HL-60 (cell line): ENCODE measurements around the gene APBB2.
"Not testable (repeated sequence)": the region's sequence is repeated elsewhere in the genome, so short reads cannot be mapped to it uniquely, and the experiment has no call there.

Source experiments
- DNase-seq, 2 experiments: peaks; one replicate each; pipeline ENCODE4 v3.0.0-alpha.2; 2010 to 2020; ENCODE audit warnings: low read depth in 1 of 2, low spot score in 1 of 2
- H3K27ac ChIP-seq: fragments of 250-450 bp; sonication (Bioruptor Pico); replicated peaks from 2 replicates; pipeline ENCODE4 v1.5.1; 2020; ENCODE audit warnings: mild to moderate bottlenecking, moderate library complexity
- H3K27me3 ChIP-seq: fragments of 250-450 bp; sonication (Bioruptor Pico); 2 replicates; pipeline ENCODE4 v1.5.1; 2021; ENCODE audit warnings: mild to moderate bottlenecking, moderate library complexity; ENCODE audit not compliant: insufficient read depth, poor library complexity, severe bottlenecking
- H3K4me3 ChIP-seq: replicated peaks from 2 replicates; pipeline ENCODE4 v1.5.1; 2011; ENCODE audit warnings: mild to moderate bottlenecking, control low read depth, low read length; ENCODE audit not compliant: insufficient read depth
- CTCF ChIP-seq: IDR thresholded peaks from one replicate; pipeline ENCODE4 v1.5.1; 2011; ENCODE audit warnings: low read length, control low read depth, inconsistent platforms; ENCODE audit not compliant: insufficient read depth
- GABPA ChIP-seq: IDR thresholded peaks from 2 replicates; pipeline ENCODE4 v1.6.1; 2012; ENCODE audit warnings: low read depth
- POLR2AphosphoS5 ChIP-seq: IDR thresholded peaks from 2 replicates; pipeline ENCODE4 v1.6.1; 2012; ENCODE audit warnings: low read depth
- REST ChIP-seq: IDR thresholded peaks from 2 replicates; pipeline ENCODE4 v1.6.1; 2012; ENCODE audit warnings: low read depth; ENCODE audit not compliant: insufficient replicate concordance
- SPI1 ChIP-seq: IDR thresholded peaks from 2 replicates; pipeline ENCODE4 v1.6.1; 2012; ENCODE audit warnings: low read depth, mild to moderate bottlenecking, borderline replicate concordance

APBB2 gene

GRCh38 chr4:41064953-41065352, 149.4 kb downstream of the APBB2 start:
- DNase-seq, result no peak
- Histone ChIP-seq H3K27ac (no peak overlapping the region), H3K4me3 (no peak overlapping the region), H3K27me3 (no peaks in the 10 kb centered on the region)
- no peak for TF ChIP-seq GABPA
- no peak for TF ChIP-seq REST
- TF ChIP-seq SPI1, result no peak
- TF ChIP-seq POLR2AphosphoS5, result no peak
- no peak for TF ChIP-seq CTCF

- H3K4me3 ChIP-seq, result no peak overlapping the region
- H3K27me3 ChIP-seq, result no peaks in the 10 kb centered on the region
- TF ChIP-seq SPI1 (no peak), REST (no peak), GABPA (no peak), POLR2AphosphoS5 (no peak), CTCF (no peak)
- H3K27ac ChIP-seq, result no peak overlapping the region
- no peak for DNase-seq
Observed at GRCh38 chr4:41061482-41062185, 152.7 kb downstream of the APBB2 start.

GRCh38 chr4:41060352-41061334, 153.7 kb downstream of the APBB2 start:
- no peak overlapping the region for H3K27ac ChIP-seq
- no peak overlapping the region for H3K4me3 ChIP-seq
- DNase-seq, result no peak
- TF ChIP-seq SPI1 (no peak), REST (no peak), GABPA (no peak), CTCF (no peak), POLR2AphosphoS5 (no peak)
- no peaks in the 10 kb centered on the region for H3K27me3 ChIP-seq

- H3K27ac ChIP-seq, result not testable (repeated sequence)
Observed at GRCh38 chr4:41059411-41059810, 154.9 kb downstream of the APBB2 start.

More at GRCh38 chr4:41059411-41059810, 154.9 kb downstream of the APBB2 start:
- not testable (repeated sequence) for H3K27me3 ChIP-seq, H3K4me3 ChIP-seq, DNase-seq
